CD4-positive, alpha-beta T cell (primary cell): ENCODE data around the gene TAS1R2. TPM values are rescaled to one million over a fixed set of nuclear protein-coding genes. Genes with fewer than 3 reads are reported as not detected.

Experiments used
- ATAC-seq: fragments of 200-7000 bp; cut with Tn5 transposase; one replicate; pipeline ENCODE4 v1.10.0; 2022; ENCODE audit warnings: mild to moderate bottlenecking; ENCODE audit not compliant: poor library complexity
- CTCF ChIA-PET: fragments of 350-600 bp; sonication (Branson Sonifier 250); formaldehyde crosslinking; loops from one replicate; lab custom pipeline; 2021; ENCODE audit warnings: antibody characterized with exemption, inconsistent platforms; lab: Charles Lee
- POLR2A ChIA-PET: fragments of 350-600 bp; sonication (Branson Sonifier 250); formaldehyde crosslinking; loops from one replicate; lab custom pipeline; 2021; ENCODE audit warnings: antibody characterized with exemption, inconsistent platforms; lab: Charles Lee
- DNase-seq, 14 experiments: peaks; one replicate each; pipeline ENCODE4 v3.0.0-alpha.2; 2013 to 2020; ENCODE audit warnings: mixed read lengths in 2 of 14
- H3K27ac ChIP-seq, 2 donors: one replicate each; pipeline versions ENCODE4 v1.5.1 to v1.7.0; 2013; ENCODE audit warnings: low read length in 2 of 2, low read depth in 1 of 2, mild to moderate bottlenecking in 1 of 2
- H3K27me3 ChIP-seq, 2 experiments: 1 replicate in 1 of 2; 2 replicates in 1 of 2; pipeline versions ENCODE4 v1.6.1 to v1.7.0; 2013; ENCODE audit warnings: low read length in 2 of 2, control low read depth in 1 of 2, mild to moderate bottlenecking in 1 of 2, moderate library complexity in 1 of 2; ENCODE audit not compliant: insufficient read depth in 2 of 2, control insufficient read depth in 1 of 2
- H3K36me3 ChIP-seq: one replicate; pipeline ENCODE4 v1.6.1; 2013; ENCODE audit warnings: low read length, control low read depth; ENCODE audit not compliant: insufficient read depth
- H3K4me1 ChIP-seq: one replicate; pipeline ENCODE4 v1.6.1; 2013; ENCODE audit warnings: low read length, control low read depth; ENCODE audit not compliant: insufficient read depth
- H3K4me3 ChIP-seq: one replicate; pipeline ENCODE4 v1.5.1; 2013; ENCODE audit warnings: mild to moderate bottlenecking, low read length, moderate library complexity
- H3K9me3 ChIP-seq, 2 experiments: 1 replicate in 1 of 2; 2 replicates in 1 of 2; pipeline versions ENCODE4 v1.6.1 to v1.7.0; 2013; ENCODE audit warnings: low read length in 2 of 2, mild to moderate bottlenecking in 2 of 2, control low read depth in 1 of 2, moderate library complexity in 1 of 2; ENCODE audit not compliant: control insufficient read depth in 1 of 2, insufficient read depth in 1 of 2
- H3K27ac Mint-ChIP-seq: one replicate; pipeline ENCODE4 v1.8.0; 2020; ENCODE audit warnings: mixed read lengths
- H3K27me3 Mint-ChIP-seq: one replicate; pipeline ENCODE4 v1.8.0; 2021; ENCODE audit warnings: mixed read lengths
- H3K36me3 Mint-ChIP-seq: one replicate; pipeline ENCODE4 v1.8.0; 2021; ENCODE audit warnings: low read depth, mixed read lengths
- H3K4me1 Mint-ChIP-seq: one replicate; pipeline ENCODE4 v1.8.0; 2021; ENCODE audit warnings: low read depth, mixed read lengths
- H3K4me3 Mint-ChIP-seq: one replicate; pipeline ENCODE4 v1.8.0; 2020; ENCODE audit warnings: mild to moderate bottlenecking, mixed read lengths
- H3K9me3 Mint-ChIP-seq: one replicate; pipeline ENCODE4 v1.8.0; 2020; ENCODE audit warnings: mixed read lengths
- intact Hi-C, 2 experiments: fragments of 100-400 bp; cut with DNase I in 1 of 2; cut with micrococcal nuclease in 1 of 2; formaldehyde crosslinking; loops; one replicate each; pipeline versions ENCODE4 v1.15.1 to v1.9.0; 2023 to 2025; cut with DNase I, micrococcal nuclease
- total RNA-seq, 174 experiments: library from RNA in 2 of 174; stranded (reverse) in 2 of 174; gene quantifications; one replicate each; pipeline ENCODE4 v1.2.3 and lab custom pipeline; 2021 to 2026
- TF ChIP-seq, protein P1 (sequence below): fragments of 200-600 bp; IDR thresholded peaks from one replicate; pipeline ENCODE4 v1.8.0; 2022; ENCODE audit warnings: antibody characterized with exemption, mild to moderate bottlenecking

TAS1R2 gene
- total RNA-seq, 2 experiments from 2014 or later, result not detected

DNA sequence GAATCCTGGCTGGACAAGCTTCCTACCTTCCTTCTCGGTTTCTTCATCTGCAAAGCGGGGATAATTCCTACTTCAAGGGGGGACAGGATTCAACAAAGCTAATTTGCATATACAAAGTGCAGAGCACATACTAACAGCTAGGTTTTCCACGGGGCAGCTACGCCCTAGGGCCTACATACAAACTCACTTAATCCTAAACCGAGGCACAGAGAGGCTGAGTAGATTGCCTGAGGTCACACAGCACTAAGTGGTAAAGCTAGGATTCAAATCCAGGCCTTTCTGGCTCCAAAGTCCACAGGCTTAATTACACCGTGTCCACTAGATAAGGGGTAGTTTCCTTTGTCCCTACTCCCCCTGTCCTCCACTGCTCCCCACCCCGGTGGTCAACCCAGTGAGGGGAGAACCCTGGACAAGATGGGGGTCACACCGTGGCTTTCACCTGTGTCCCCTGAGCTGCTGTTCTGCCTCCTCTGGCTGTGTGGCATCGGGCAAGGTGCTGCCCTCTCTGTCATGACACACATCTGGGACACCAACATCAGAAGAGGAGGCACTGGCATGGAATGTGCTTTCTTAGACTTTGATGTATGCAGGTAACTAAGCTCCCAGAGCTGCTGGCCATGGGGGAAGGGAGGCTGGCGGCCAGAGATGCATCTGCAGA is 44.5 kb downstream of the TAS1R2 start:
- CTCF ChIA-PET, result no interaction called here
- no peaks in the 10 kb centered on the region for H3K9me3 ChIP-seq
- TF ChIP-seq, protein P1, sequence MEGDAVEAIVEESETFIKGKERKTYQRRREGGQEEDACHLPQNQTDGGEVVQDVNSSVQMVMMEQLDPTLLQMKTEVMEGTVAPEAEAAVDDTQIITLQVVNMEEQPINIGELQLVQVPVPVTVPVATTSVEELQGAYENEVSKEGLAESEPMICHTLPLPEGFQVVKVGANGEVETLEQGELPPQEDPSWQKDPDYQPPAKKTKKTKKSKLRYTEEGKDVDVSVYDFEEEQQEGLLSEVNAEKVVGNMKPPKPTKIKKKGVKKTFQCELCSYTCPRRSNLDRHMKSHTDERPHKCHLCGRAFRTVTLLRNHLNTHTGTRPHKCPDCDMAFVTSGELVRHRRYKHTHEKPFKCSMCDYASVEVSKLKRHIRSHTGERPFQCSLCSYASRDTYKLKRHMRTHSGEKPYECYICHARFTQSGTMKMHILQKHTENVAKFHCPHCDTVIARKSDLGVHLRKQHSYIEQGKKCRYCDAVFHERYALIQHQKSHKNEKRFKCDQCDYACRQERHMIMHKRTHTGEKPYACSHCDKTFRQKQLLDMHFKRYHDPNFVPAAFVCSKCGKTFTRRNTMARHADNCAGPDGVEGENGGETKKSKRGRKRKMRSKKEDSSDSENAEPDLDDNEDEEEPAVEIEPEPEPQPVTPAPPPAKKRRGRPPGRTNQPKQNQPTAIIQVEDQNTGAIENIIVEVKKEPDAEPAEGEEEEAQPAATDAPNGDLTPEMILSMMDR, result no peak
- intact Hi-C loops, result no loop called here
- no peaks in the 10 kb centered on the region for H3K4me1 ChIP-seq
- DNase-seq (no peak), ATAC-seq (no peak)
- peaks cover 16 to 36% of the 10 kb centered on the region in 2 experiments for H3K27me3 ChIP-seq
- H3K9me3 Mint-ChIP-seq, result no peaks in the 10 kb centered on the region
- no peaks in the 10 kb centered on the region for H3K36me3 Mint-ChIP-seq
- H3K27ac Mint-ChIP-seq, result no peak overlapping the region
- peaks cover 66% of the 10 kb centered on the region for H3K27me3 Mint-ChIP-seq
- no peak overlapping the region for H3K4me3 Mint-ChIP-seq
- H3K4me1 Mint-ChIP-seq, result no peaks in the 10 kb centered on the region
- POLR2A ChIA-PET, result no interaction called here
- H3K36me3 ChIP-seq, result no peaks in the 10 kb centered on the region
- no peak overlapping the region for H3K4me3 ChIP-seq
- no peak overlapping the region for H3K27ac ChIP-seq

DNA sequence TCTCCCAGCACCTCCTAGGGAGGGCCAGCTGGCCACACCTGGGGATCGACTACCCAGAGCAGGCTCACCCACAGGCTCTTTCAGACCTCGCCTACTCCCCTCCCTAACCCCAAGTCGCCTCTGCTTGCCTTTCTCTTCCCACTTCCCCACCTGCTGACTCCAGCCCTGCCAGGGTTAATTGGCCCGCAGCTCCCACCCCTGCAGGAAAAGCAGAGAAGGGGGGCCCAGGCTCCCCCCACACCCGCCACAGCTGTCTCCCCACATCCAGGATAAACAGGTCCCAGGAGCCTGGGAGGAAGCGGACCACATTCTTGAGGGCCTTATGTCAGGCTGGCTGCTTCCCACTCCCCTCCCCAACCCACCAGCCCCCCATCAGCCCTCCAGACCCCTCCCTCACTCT is 45.0 kb downstream of the TAS1R2 start:
- Mint-ChIP-seq H3K4me3 (no peak overlapping the region), H3K27me3 (peaks cover 62% of the 10 kb centered on the region), H3K4me1 (no peaks in the 10 kb centered on the region), H3K9me3 (no peaks in the 10 kb centered on the region), H3K27ac (no peak overlapping the region), H3K36me3 (no peaks in the 10 kb centered on the region)
- TF ChIP-seq, protein P1, result no peak
- Histone ChIP-seq H3K27me3 (peaks cover 10 to 31% of the 10 kb centered on the region in 2 experiments), H3K36me3 (no peaks in the 10 kb centered on the region), H3K4me3 (no peak overlapping the region), H3K27ac (no peak overlapping the region), H3K9me3 (no peaks in the 10 kb centered on the region), H3K4me1 (no peaks in the 10 kb centered on the region)
- ChIA-PET POLR2A (no interaction called here), CTCF (no interaction called here)
- DNase-seq, result no peak
- intact Hi-C loops, result no loop called here
- no peak for ATAC-seq

DNA sequence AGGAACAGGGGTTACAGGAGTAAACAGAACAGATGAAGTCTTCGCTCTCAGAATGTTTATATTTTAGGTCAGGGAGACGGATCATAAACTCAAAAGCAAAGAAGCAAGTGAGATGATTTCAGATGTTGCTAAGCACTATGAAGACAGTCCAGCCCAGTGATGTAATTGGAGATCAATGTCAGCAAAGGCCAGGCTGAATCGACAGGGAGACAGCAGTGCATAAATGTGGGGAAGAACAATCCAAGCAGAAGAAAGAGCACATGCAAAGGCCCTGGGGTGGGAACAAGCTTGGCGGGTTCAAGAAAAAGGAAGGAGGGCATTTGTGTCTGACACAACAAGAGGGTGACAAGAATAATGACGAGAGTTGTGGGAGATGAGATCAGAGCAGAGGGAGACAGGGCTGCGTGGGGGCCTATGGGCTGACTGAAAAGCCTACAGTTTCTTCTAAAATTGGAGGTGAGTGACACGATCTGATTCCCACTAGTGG is 47.0 kb downstream of the TAS1R2 start:
- TF ChIP-seq, protein P1, result no peak
- no peak for ATAC-seq
- peaks cover 56% of the 10 kb centered on the region for H3K27me3 Mint-ChIP-seq

More for the DNA sequence above, 47.0 kb downstream of the TAS1R2 start:
- intact Hi-C loops, result no loop called here
- Mint-ChIP-seq H3K27ac (no peak overlapping the region), H3K4me1 (no peaks in the 10 kb centered on the region), H3K4me3 (no peak overlapping the region), H3K9me3 (no peaks in the 10 kb centered on the region), H3K36me3 (no peaks in the 10 kb centered on the region)
- Histone ChIP-seq H3K27ac (no peak overlapping the region), H3K9me3 (no peaks in the 10 kb centered on the region), H3K4me3 (no peak overlapping the region), H3K36me3 (no peaks in the 10 kb centered on the region), H3K27me3 (peaks cover 8 to 19% of the 10 kb centered on the region in 2 experiments), H3K4me1 (no peaks in the 10 kb centered on the region)
- ChIA-PET POLR2A (no interaction called here), CTCF (no interaction called here)
- no peak for DNase-seq
